HEK293T (cell line): ENCODE data around the gene DPEP2.

ENCODE experiments used
- CTCF ChIA-PET: fragments of 350-600 bp; formaldehyde crosslinking; extraction: SDS; loops from one replicate; lab custom pipeline; 2021; ENCODE audit warnings: antibody characterized with exemption, inconsistent platforms; lab: Yijun Ruan, JAX
- POLR2A ChIA-PET: fragments of 350-600 bp; formaldehyde crosslinking; extraction: SDS; loops from one replicate; lab custom pipeline; 2020; ENCODE audit warnings: antibody characterized with exemption, inconsistent platforms; lab: Yijun Ruan, JAX
- DNase-seq: peaks from one replicate; pipeline ENCODE4 v3.0.0; 2012; ENCODE audit warnings: mixed read lengths; ENCODE audit errors: extremely low spot score
- ARNT ChIP-seq: fragments of 450-650 bp; IDR thresholded peaks from 2 replicates; pipeline ENCODE4 v1.6.1; 2017; ENCODE audit warnings: mild to moderate bottlenecking
- BHLHE40 ChIP-seq: fragments of 450-650 bp; IDR thresholded peaks from 2 replicates; pipeline ENCODE4 v1.6.1; 2016; ENCODE audit warnings: mild to moderate bottlenecking, moderate library complexity, borderline replicate concordance
- CTBP1 ChIP-seq: fragments of 450-650 bp; IDR thresholded peaks from 2 replicates; pipeline ENCODE4 v1.6.1; 2016; ENCODE audit warnings: borderline replicate concordance
- ELF4 ChIP-seq: fragments of 450-650 bp; IDR thresholded peaks from 2 replicates; pipeline ENCODE4 v1.6.1; 2017; ENCODE audit warnings: antibody characterized with exemption
- FOXA1 ChIP-seq: fragments of 450-650 bp; IDR thresholded peaks from 2 replicates; pipeline ENCODE4 v1.6.1; 2016; ENCODE audit warnings: mild to moderate bottlenecking
- FOXK2 ChIP-seq: fragments of 450-650 bp; IDR thresholded peaks from 2 replicates; pipeline ENCODE4 v1.6.1; 2016; ENCODE audit warnings: mild to moderate bottlenecking
- FOXM1 ChIP-seq: fragments of 450-650 bp; IDR thresholded peaks from 2 replicates; pipeline ENCODE4 v1.6.1; 2017; ENCODE audit warnings: mild to moderate bottlenecking, borderline replicate concordance
- HDGF ChIP-seq: fragments of 450-650 bp; IDR thresholded peaks from 2 replicates; pipeline ENCODE4 v1.6.1; 2017; ENCODE audit warnings: antibody characterized with exemption, borderline replicate concordance
- L3MBTL2 ChIP-seq: fragments of 450-650 bp; conservative IDR thresholded peaks from 2 replicates; pipeline ENCODE4 v1.6.1; 2016; ENCODE audit warnings: mild to moderate bottlenecking
- LEF1 ChIP-seq: fragments of 450-650 bp; IDR thresholded peaks from 2 replicates; pipeline ENCODE4 v1.6.1; 2017; ENCODE audit warnings: mild to moderate bottlenecking, borderline replicate concordance
- NFRKB ChIP-seq: fragments of 450-650 bp; IDR thresholded peaks from 2 replicates; pipeline ENCODE4 v1.6.1; 2016; ENCODE audit warnings: mild to moderate bottlenecking, moderate library complexity
- SP1 ChIP-seq: fragments of 450-650 bp; IDR thresholded peaks from 2 replicates; pipeline ENCODE4 v1.6.1; 2017
- SUZ12 ChIP-seq: fragments of 450-650 bp; IDR thresholded peaks from 2 replicates; pipeline ENCODE4 v1.6.1; 2016; ENCODE audit warnings: mild to moderate bottlenecking
- TARDBP ChIP-seq: fragments of 450-650 bp; IDR thresholded peaks from 2 replicates; pipeline ENCODE4 v1.6.1; 2016
- ZNF384 ChIP-seq: fragments of 450-650 bp; IDR thresholded peaks from 2 replicates; pipeline ENCODE4 v1.6.1; 2016
- TF ChIP-seq, protein P1 (sequence below): fragments of 450-650 bp; IDR thresholded peaks from 2 replicates; pipeline ENCODE4 v1.6.1; 2016

The DPEP2 gene

DNA sequence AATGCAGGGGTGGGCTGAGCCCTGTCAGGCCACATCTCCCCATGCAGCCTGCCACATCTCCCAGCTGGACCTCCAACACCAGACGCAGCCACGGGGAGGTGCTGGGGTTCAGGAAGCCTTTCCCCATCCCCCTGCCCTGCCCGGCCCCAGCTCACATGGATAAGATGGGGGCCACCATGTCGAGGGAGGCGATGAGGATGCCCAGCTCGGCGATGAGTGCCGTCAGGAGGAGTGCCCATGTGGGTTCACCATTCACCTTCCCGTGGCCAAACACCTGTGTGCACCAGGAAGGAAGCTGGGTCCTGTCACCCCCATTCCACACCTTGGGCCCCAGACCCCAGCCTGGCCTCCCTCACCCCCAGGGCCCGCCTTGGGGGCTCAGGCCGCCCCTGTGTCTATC lies 49.6 kb downstream of the DPEP2 start:
- TF ChIP-seq ARNT (no peak), HDGF (no peak), FOXA1 (no peak), SP1 (no peak)
- ChIA-PET POLR2A (interaction anchor here (1.1 kb wide), 1 partner anchor 14 kb away, joined by 5 read pairs; no protein-coding TSS in a partner anchor), CTCF (no interaction called here)
- DNase-seq = no peak

DNA sequence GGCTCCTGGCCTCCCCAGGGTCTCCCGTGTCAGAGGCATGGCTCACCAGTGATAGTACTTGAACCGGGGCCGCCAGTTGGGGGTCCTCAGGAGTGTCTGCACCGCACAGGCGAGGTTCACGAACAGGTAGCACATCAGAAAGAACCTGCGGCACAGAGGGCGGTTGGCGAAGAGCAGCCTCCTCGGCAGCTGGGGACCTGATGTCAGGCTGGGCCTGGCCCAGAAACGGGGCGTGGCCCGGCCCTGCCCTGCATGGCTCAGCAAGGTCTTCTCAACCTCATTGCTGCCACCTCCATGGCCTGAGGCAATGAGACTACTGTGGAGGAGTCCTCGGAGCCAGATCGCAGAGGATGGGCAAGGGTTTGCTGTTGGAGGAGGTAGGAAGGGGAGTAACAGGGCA lies 51.3 kb downstream of the DPEP2 start:
- TF ChIP-seq SUZ12 = no peak
- no peak for TF ChIP-seq LEF1
- no peak for TF ChIP-seq SP1
- TF ChIP-seq ELF4 = no peak
- CTCF ChIA-PET = no interaction called here
- DNase-seq = no peak
- POLR2A ChIA-PET = no interaction called here

DNA sequence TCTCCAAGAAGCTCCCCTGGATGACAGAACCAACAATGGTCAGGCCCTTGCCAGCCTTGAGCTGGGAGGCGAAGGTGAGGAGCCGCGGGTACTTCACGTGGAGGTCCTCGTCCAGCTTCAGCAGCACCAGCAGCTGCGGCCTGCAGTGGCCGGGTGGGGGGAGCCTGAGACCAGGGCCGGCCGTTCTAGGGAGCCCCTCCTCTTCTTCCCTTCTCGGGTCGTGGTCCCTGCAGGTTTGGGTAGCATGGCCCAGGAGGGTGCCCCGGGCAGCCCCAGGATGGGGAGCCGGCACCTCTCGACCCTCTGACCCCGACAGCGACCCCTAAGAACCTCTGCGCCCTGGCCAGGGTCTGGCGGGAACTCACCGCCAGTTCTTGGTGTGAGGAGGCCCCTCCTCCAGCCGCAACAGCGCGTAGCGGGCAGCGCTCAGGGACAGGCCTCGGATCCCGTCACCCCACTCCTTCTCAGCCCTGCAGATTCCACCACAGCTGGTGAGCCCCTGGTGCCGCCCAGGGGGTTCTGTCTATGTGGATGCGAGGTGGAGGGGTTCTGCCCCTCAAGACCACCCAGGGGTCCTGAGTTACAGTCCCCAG lies 52.2 kb downstream of the DPEP2 start:
- DNase-seq = no peak
- ChIA-PET CTCF (interaction anchor here (0.5 kb wide), 1 partner anchor 130 kb away, joined by 5 read pairs; no protein-coding TSS in a partner anchor), POLR2A (interaction anchor here (0.5 to 0.8 kb wide), 2 partner anchors 16 to 90 kb away, joined by 3 to 4 read pairs; partner anchors contain the start of gene CTRL)
- TF ChIP-seq ELF4 (no peak), LEF1 (no peak), CTBP1 (no peak), ZNF384 (no peak), ARNT (no peak), FOXK2 (no peak), NFRKB (no peak), SUZ12 (no peak), L3MBTL2 (no peak), TARDBP (no peak), SP1 (no peak), FOXA1 (no peak), BHLHE40 (no peak), HDGF (no peak), FOXM1 (no peak)
- TF ChIP-seq, protein P1, sequence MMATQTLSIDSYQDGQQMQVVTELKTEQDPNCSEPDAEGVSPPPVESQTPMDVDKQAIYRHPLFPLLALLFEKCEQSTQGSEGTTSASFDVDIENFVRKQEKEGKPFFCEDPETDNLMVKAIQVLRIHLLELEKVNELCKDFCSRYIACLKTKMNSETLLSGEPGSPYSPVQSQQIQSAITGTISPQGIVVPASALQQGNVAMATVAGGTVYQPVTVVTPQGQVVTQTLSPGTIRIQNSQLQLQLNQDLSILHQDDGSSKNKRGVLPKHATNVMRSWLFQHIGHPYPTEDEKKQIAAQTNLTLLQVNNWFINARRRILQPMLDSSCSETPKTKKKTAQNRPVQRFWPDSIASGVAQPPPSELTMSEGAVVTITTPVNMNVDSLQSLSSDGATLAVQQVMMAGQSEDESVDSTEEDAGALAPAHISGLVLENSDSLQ = no peak

DNA sequence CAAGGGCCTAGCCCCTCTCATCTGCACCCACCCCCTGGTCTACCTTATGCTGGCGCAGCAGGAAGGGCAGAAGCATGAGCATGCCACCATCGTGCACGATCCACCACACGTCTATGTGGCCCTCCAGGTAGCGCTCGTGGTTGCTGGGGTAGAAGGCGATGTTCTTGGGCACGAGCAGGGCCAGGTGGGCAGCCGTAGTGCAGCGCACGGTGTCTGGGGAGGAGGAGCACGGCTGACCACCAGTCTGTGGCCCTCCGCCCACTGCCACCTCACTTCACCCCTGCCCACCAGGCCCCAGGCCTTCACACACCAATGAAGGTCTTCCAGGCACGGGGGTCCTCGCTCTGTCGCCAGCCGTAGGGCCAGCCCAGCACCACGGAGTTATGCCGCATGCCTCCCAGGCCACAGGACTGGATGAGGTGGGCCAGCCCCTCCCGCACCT lies 53.1 kb downstream of the DPEP2 start:
- TF ChIP-seq ELF4 (no peak), ZNF384 (no peak), HDGF (no peak)
- DNase-seq = no peak
- CTCF ChIA-PET = no interaction called here
- POLR2A ChIA-PET = interaction anchor here (0.8 to 1.1 kb wide), 2 partner anchors 8 to 15 kb away, joined by 3 read pairs; partner anchors contain the start of gene CTRL

DNA sequence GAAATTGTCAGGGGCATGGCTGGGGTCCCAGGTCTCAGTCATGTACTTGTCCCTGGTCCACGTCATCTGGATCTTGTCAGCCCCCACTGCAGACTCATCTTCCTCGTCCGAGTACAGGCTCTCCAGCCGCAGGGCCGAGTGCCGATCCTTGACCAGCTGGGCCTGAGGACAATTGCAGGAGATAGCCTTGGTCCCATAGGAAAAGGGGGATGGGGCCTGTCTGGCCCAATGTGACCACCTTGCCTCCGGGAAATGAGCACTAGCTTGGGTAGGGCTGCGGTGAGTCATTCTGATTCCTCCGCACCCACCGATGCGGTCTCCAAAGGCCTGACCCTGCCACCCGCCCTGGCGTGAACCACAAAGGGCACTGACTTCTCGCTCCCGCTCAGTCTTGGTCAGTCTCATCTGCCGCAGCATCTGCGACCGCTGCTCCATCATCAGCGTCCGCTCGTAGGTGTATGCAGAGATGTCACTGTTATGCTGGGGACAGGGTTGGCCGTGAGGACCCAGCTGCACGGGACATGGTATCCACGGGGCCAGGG lies 53.8 kb downstream of the DPEP2 start:
- ChIA-PET POLR2A (interaction anchor here (1.1 kb wide), 1 partner anchor 9 kb away, joined by 3 read pairs; no protein-coding TSS in a partner anchor), CTCF (no interaction called here)
- DNase-seq = no peak
- TF ChIP-seq SP1 (no peak), ELF4 (no peak), LEF1 (no peak), HDGF (no peak), TARDBP (no peak), SUZ12 (no peak)

DNA sequence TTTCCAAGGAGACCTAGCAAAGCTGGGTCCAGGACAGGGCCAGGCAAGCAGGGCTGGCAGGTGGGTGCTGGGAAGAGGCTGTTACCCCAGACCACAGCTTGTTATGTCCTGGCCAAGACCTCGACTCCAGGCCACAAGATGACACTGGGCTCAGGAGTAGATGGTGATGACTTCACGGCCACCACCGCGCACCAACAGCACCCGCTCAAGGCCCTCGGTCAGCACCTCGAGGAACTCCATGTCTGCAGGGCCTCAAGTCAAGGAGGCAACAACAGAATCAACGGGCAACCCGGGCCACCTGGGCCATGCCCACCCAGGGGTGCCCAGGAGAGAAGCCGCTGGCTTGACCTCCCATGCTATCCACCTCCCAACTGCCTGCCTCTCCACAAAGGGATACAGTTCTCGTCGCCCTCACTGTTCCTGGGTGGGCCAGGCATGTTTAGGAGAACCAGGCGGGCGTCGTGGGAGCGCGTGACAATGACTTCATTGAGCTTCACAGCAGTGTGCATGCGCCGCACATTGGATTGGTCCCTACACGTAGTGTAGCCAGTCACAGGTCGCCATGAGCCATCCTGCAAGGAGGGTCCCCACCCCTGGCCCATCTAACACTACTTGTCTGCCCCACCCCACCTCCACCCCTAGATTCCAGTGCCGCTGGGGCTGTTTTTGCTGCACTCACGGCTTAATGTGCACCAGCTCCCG lies 54.4 kb downstream of the DPEP2 start:
- no peak for TF ChIP-seq ZNF384
- TF ChIP-seq FOXM1 = no peak
- no peak for TF ChIP-seq FOXA1
- no peak for TF ChIP-seq L3MBTL2
- TF ChIP-seq HDGF = no peak
- TF ChIP-seq CTBP1 = no peak
- no peak for TF ChIP-seq SUZ12
- TF ChIP-seq ARNT = no peak
- TF ChIP-seq, protein P1 = no peak
- no peak for TF ChIP-seq BHLHE40
- no peak for TF ChIP-seq FOXK2
- TF ChIP-seq LEF1 = no peak
- no peak for DNase-seq
- ChIA-PET POLR2A (interaction anchor here (1.1 to 1.6 kb wide), 2 partner anchors 9 kb away, joined by 3 to 10 read pairs; no protein-coding TSS in a partner anchor), CTCF (no interaction called here)
